Stimulated activated CD8-positive, alpha-beta memory T cell treated with anti-CD3 and anti-CD28 coated beads, Interleukin-4, amount 100 ng/mL, for 4 hours (primary cell): ENCODE results near the gene C6orf58.
"Not testable (repeated sequence)": the region's sequence is repeated elsewhere in the genome, so short reads cannot be mapped to it uniquely, and the experiment has no call there.

Source experiments
- DNase-seq, 2 donors: peaks; one replicate each; pipeline ENCODE4 v3.0.0-alpha.2; 2020; ENCODE audit warnings: low read depth in 2 of 2, low spot score in 1 of 2

C6orf58 gene

GRCh38 chr6:127590344-127590743 is 13.4 kb downstream of the C6orf58 start:
- no peak for DNase-seq

- no peak for DNase-seq
Measured at GRCh38 chr6:127592964-127593363, 16.0 kb downstream of the C6orf58 start.

GRCh38 chr6:127593456-127593855 is 16.5 kb downstream of the C6orf58 start:
- not testable (repeated sequence) for DNase-seq

- no peak for DNase-seq
Measured at GRCh38 chr6:127606131-127606562, 29.2 kb downstream of the C6orf58 start.

- no peak for DNase-seq
Measured at GRCh38 chr6:127608554-127609270, 31.7 kb downstream of the C6orf58 start.

- no peak for DNase-seq
Measured at GRCh38 chr6:127618729-127619128, 41.8 kb downstream of the C6orf58 start.

- no peak for DNase-seq
Measured at GRCh38 chr6:127630800-127631199, 53.8 kb downstream of the C6orf58 start.

- no peak for DNase-seq
Measured at GRCh38 chr6:127634178-127634577, 57.2 kb downstream of the C6orf58 start.

- DNase-seq, result no peak
Measured at GRCh38 chr6:127635091-127635490, 58.1 kb downstream of the C6orf58 start.

GRCh38 chr6:127637830-127638409 is 60.9 kb downstream of the C6orf58 start:
- no peak for DNase-seq
